ENCODE measurements around the gene TRMO. TPM values are rescaled to one million over a fixed set of nuclear protein-coding genes. Genes with fewer than 3 reads are reported as not detected.

The TRMO gene
- total and polyA plus RNA-seq, 2 of the 13 experiments (the other 11 are each of a cell fraction or from before 2014, with no cell fraction given), result 8.7 to 18.6 TPM

GRCh38 chr9:97923529-97924108 lies 1.3 kb upstream of the TRMO start (continued):
- TF ChIP-seq FOXA3 (CRISPR knock-in tag; IDR thresholded peaks at IDR 0.05) (0 out of 2 replicates have a peak, but pooled peaks have one; percentile 19), BHLHE40 (IDR thresholded peaks at IDR 0.05; ENCODE audit: low read length) (no peak), DNMT3B (CRISPR knock-in tag; conservative IDR thresholded peaks at IDR 0.05) (no peak), CCDC6 (CRISPR knock-in tag; IDR thresholded peaks at IDR 0.05) (no peak), ZNF597 (CRISPR knock-in tag; IDR thresholded peaks at IDR 0.05) (no peak), ZNF770 (CRISPR knock-in tag; IDR thresholded peaks at IDR 0.05) (no peak), TIGD3 (CRISPR knock-in tag; IDR thresholded peaks at IDR 0.05; ENCODE audit: borderline replicate concordance) (no peak), ATF4 (CRISPR knock-in tag; IDR thresholded peaks at IDR 0.05) (no peak), THAP7 (CRISPR knock-in tag; IDR thresholded peaks at IDR 0.05) (no peak), ZNF207 (IDR thresholded peaks at IDR 0.05; ENCODE audit: borderline replicate concordance) (no peak), ATF6 (CRISPR knock-in tag; conservative IDR thresholded peaks at IDR 0.05) (no peak), ELF3 (CRISPR knock-in tag; IDR thresholded peaks at IDR 0.05) (0 out of 2 replicates have a peak, but pooled peaks have one; percentile 17), ZFP41 (CRISPR knock-in tag; IDR thresholded peaks at IDR 0.05; ENCODE audit: borderline replicate concordance) (no peak), STAG1 (CRISPR knock-in tag; IDR thresholded peaks at IDR 0.05) (peak; percentile 63), ARID3A (IDR thresholded peaks at IDR 0.05; ENCODE audit: low read depth, low read length) (peak; percentile 99), ZFP82 (CRISPR knock-in tag; IDR thresholded peaks at IDR 0.05; ENCODE audit: borderline replicate concordance) (no peak), CTCF (CRISPR knock-in tag; IDR thresholded peaks at IDR 0.05) (peak; percentile 76)
